ENCODE results near the gene LHX5.

LHX5 gene

DNA sequence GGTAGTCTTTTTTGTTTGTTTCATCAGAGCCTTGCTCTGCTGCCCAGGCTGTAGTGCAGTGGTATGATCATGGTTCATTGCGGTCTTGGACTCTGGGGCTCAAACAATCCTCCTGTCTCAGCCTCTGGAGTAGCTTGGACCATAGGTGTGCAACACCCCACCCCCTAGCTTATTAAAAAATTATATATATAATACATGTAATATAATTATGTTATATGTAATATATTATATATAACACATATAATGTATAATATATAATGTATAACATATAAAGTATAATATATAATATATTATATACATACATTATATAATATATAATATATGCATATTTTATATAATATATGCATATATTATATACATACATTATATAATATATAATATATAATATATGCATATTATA lies 21.8 kb downstream of the LHX5 start:
- WGBS = 89% methylated on average over 1 of the region's 1 CpG
- H3K4me1 ChIP-seq (ENCODE audit: insufficient read depth, low read length) = no peaks in the 10 kb centered on the region
- no peaks in the 10 kb centered on the region for H3K27me3 ChIP-seq (ENCODE audit: insufficient read depth, low read length)
- H3K36me3 ChIP-seq (ENCODE audit: insufficient read depth, low read length) = no peaks in the 10 kb centered on the region
- H3K27ac ChIP-seq (ENCODE audit: low read depth, low read length) = no peak overlapping the region
- H3K4me3 ChIP-seq (ENCODE audit: low read length) = no peak overlapping the region
- H3K9ac ChIP-seq (ENCODE audit: low read depth, low read length) = no peak overlapping the region
- H3K9me3 ChIP-seq (ENCODE audit: insufficient read depth, low read depth, low read length) = no peaks in the 10 kb centered on the region

DNA sequence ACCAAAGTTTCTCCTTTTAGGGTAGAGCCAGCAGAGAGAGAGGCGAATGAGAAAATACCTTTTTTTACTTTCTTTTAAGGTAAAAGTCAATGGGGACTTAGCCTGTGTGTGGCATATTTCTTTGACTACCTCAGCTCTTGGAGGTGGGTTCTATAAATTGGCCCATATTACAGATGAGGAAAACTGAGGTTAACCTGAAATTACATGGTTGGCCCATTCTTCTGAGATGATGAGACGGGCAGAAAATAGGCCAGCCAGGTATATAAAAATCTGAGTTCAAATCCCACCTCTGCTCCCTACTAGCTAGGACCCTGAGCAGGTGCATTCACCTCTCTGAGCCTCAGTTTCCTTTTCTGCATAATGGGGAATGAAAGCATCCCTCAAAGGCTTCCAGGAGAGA lies 22.4 kb downstream of the LHX5 start:
- Histone ChIP-seq H3K4me1 (ENCODE audit: insufficient read depth, low read length) (no peaks in the 10 kb centered on the region), H3K9ac (ENCODE audit: low read depth, low read length) (no peak overlapping the region), H3K27ac (ENCODE audit: low read depth, low read length) (no peak overlapping the region), H3K27me3 (ENCODE audit: insufficient read depth, low read length) (no peaks in the 10 kb centered on the region), H3K4me3 (ENCODE audit: low read length) (no peak overlapping the region), H3K36me3 (ENCODE audit: insufficient read depth, low read length) (no peaks in the 10 kb centered on the region), H3K9me3 (ENCODE audit: insufficient read depth, low read depth, low read length) (no peaks in the 10 kb centered on the region)
- 90% methylated on average over 1 of the region's 2 CpGs for WGBS

- Histone ChIP-seq H3K4me1 (ENCODE audit: insufficient read depth, low read length) (no peaks in the 10 kb centered on the region), H3K36me3 (ENCODE audit: insufficient read depth, low read length) (no peaks in the 10 kb centered on the region), H3K4me3 (ENCODE audit: low read length) (no peak overlapping the region), H3K9ac (ENCODE audit: low read depth, low read length) (no peak overlapping the region), H3K27ac (ENCODE audit: low read depth, low read length) (no peak overlapping the region), H3K9me3 (ENCODE audit: insufficient read depth, low read depth, low read length) (no peaks in the 10 kb centered on the region), H3K27me3 (ENCODE audit: insufficient read depth, low read length) (no peaks in the 10 kb centered on the region)
- 88% methylated on average over 7 of the region's 7 CpGs for WGBS
Measured at GRCh38 chr12:113448873-113449272, 22.8 kb downstream of the LHX5 start.

GRCh38 chr12:113445544-113446171 lies 26.0 kb downstream of the LHX5 start:
- no peak overlapping the region for H3K4me3 ChIP-seq (ENCODE audit: low read length)
- no peak overlapping the region for H3K27ac ChIP-seq (ENCODE audit: low read depth, low read length)
- H3K9ac ChIP-seq (ENCODE audit: low read depth, low read length) = no peak overlapping the region
- no peaks in the 10 kb centered on the region for H3K36me3 ChIP-seq (ENCODE audit: insufficient read depth, low read length)
- no peaks in the 10 kb centered on the region for H3K27me3 ChIP-seq (ENCODE audit: insufficient read depth, low read length)
- no peaks in the 10 kb centered on the region for H3K4me1 ChIP-seq (ENCODE audit: insufficient read depth, low read length)
- WGBS = 97% methylated on average over 5 of the region's 6 CpGs
- no peaks in the 10 kb centered on the region for H3K9me3 ChIP-seq (ENCODE audit: insufficient read depth, low read depth, low read length)

- no peaks in the 10 kb centered on the region for H3K4me1 ChIP-seq (ENCODE audit: insufficient read depth, low read length)
- no peak overlapping the region for H3K27ac ChIP-seq (ENCODE audit: low read depth, low read length)
- H3K36me3 ChIP-seq (ENCODE audit: insufficient read depth, low read length) = no peaks in the 10 kb centered on the region
- no peak overlapping the region for H3K9ac ChIP-seq (ENCODE audit: low read depth, low read length)
- WGBS = 96% methylated on average over 6 of the region's 6 CpGs
- H3K27me3 ChIP-seq (ENCODE audit: insufficient read depth, low read length) = no peaks in the 10 kb centered on the region
- H3K9me3 ChIP-seq (ENCODE audit: insufficient read depth, low read depth, low read length) = no peaks in the 10 kb centered on the region
- H3K4me3 ChIP-seq (ENCODE audit: low read length) = no peak overlapping the region
Measured at GRCh38 chr12:113443030-113443539, 28.6 kb downstream of the LHX5 start.

- Histone ChIP-seq H3K4me3 (ENCODE audit: low read length) (no peak overlapping the region), H3K27me3 (ENCODE audit: insufficient read depth, low read length) (no peaks in the 10 kb centered on the region), H3K36me3 (ENCODE audit: insufficient read depth, low read length) (no peaks in the 10 kb centered on the region), H3K9me3 (ENCODE audit: insufficient read depth, low read depth, low read length) (no peaks in the 10 kb centered on the region), H3K27ac (ENCODE audit: low read depth, low read length) (no peak overlapping the region), H3K4me1 (ENCODE audit: insufficient read depth, low read length) (no peaks in the 10 kb centered on the region), H3K9ac (ENCODE audit: low read depth, low read length) (no peak overlapping the region)
- WGBS = 86% methylated on average over 14 of the region's 14 CpGs
Measured at GRCh38 chr12:113440947-113441782, 30.5 kb downstream of the LHX5 start.

DNA sequence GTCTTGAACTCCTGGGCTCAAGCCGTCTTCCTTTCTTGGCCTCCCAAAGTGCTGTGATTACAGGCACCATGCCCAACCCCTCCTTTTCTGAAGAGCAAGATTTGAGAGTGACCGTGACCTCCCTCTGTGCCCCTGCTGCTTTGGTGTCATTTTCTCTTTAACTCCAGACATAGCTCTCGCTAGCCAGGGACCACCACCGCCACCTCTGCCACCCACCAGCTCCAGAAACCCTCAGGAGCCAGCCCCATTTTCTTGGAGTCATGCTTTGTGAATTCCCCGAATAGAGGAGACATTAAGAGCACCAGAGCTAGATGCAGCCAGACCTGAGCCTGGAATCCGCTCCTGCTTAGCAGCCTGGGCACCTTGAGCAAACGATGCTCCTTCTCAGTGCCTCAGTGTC lies 31.3 kb downstream of the LHX5 start:
- no peaks in the 10 kb centered on the region for H3K4me1 ChIP-seq (ENCODE audit: insufficient read depth, low read length)
- H3K9ac ChIP-seq (ENCODE audit: low read depth, low read length) = no peak overlapping the region
- H3K27me3 ChIP-seq (ENCODE audit: insufficient read depth, low read length) = no peaks in the 10 kb centered on the region
- H3K27ac ChIP-seq (ENCODE audit: low read depth, low read length) = no peak overlapping the region
- no peaks in the 10 kb centered on the region for H3K36me3 ChIP-seq (ENCODE audit: insufficient read depth, low read length)
- 92% methylated on average over 7 of the region's 7 CpGs for WGBS
- H3K4me3 ChIP-seq (ENCODE audit: low read length) = no peak overlapping the region
- no peaks in the 10 kb centered on the region for H3K9me3 ChIP-seq (ENCODE audit: insufficient read depth, low read depth, low read length)

GRCh38 chr12:113439606-113440030 lies 32.1 kb downstream of the LHX5 start:
- 46% methylated on average over 8 of the region's 8 CpGs for WGBS

DNA sequence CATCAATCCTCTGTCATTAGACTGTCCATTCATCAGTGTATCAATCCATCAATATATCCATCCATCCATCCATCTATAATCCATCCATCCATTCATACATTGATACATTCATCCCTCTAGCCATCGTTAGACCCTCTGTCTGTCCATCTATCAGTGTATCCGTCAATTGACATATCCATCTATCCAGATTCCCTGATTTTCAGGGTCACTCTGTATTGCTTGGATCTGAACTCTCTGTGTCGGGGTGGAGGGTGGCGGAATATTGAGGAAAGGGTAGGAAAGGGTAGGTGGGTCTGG lies 32.4 kb downstream of the LHX5 start:
- Histone ChIP-seq H3K4me1 (ENCODE audit: insufficient read depth, low read length) (no peaks in the 10 kb centered on the region), H3K36me3 (ENCODE audit: insufficient read depth, low read length) (no peaks in the 10 kb centered on the region), H3K9me3 (ENCODE audit: insufficient read depth, low read depth, low read length) (no peaks in the 10 kb centered on the region), H3K4me3 (ENCODE audit: low read length) (no peak overlapping the region), H3K27ac (ENCODE audit: low read depth, low read length) (no peak overlapping the region), H3K9ac (ENCODE audit: low read depth, low read length) (no peak overlapping the region), H3K27me3 (ENCODE audit: insufficient read depth, low read length) (no peaks in the 10 kb centered on the region)
- WGBS = 47% methylated on average over 4 of the region's 4 CpGs

More at GRCh38 chr12:113439606-113440030, 32.1 kb downstream of the LHX5 start:
- Histone ChIP-seq H3K36me3 (ENCODE audit: insufficient read depth, low read length) (no peaks in the 10 kb centered on the region), H3K9ac (ENCODE audit: low read depth, low read length) (no peak overlapping the region), H3K9me3 (ENCODE audit: insufficient read depth, low read depth, low read length) (no peaks in the 10 kb centered on the region), H3K4me3 (ENCODE audit: low read length) (no peak overlapping the region), H3K27me3 (ENCODE audit: insufficient read depth, low read length) (no peaks in the 10 kb centered on the region), H3K27ac (ENCODE audit: low read depth, low read length) (no peak overlapping the region), H3K4me1 (ENCODE audit: insufficient read depth, low read length) (no peaks in the 10 kb centered on the region)

GRCh38 chr12:113438523-113439300 lies 33.0 kb downstream of the LHX5 start:
- 87% methylated on average over 4 of the region's 4 CpGs for WGBS
- Histone ChIP-seq H3K27me3 (ENCODE audit: insufficient read depth, low read length) (no peaks in the 10 kb centered on the region), H3K36me3 (ENCODE audit: insufficient read depth, low read length) (no peaks in the 10 kb centered on the region), H3K9me3 (ENCODE audit: insufficient read depth, low read depth, low read length) (no peaks in the 10 kb centered on the region), H3K4me1 (ENCODE audit: insufficient read depth, low read length) (no peaks in the 10 kb centered on the region), H3K4me3 (ENCODE audit: low read length) (no peak overlapping the region), H3K9ac (ENCODE audit: low read depth, low read length) (no peak overlapping the region), H3K27ac (ENCODE audit: low read depth, low read length) (no peak overlapping the region)

- no peak overlapping the region for H3K9ac ChIP-seq (ENCODE audit: low read depth, low read length)
- H3K27me3 ChIP-seq (ENCODE audit: insufficient read depth, low read length) = no peaks in the 10 kb centered on the region
- H3K4me3 ChIP-seq (ENCODE audit: low read length) = no peak overlapping the region
- WGBS = 74% methylated on average over 9 of the region's 9 CpGs
- no peak overlapping the region for H3K27ac ChIP-seq (ENCODE audit: low read depth, low read length)
- H3K9me3 ChIP-seq (ENCODE audit: insufficient read depth, low read depth, low read length) = no peaks in the 10 kb centered on the region
- no peaks in the 10 kb centered on the region for H3K36me3 ChIP-seq (ENCODE audit: insufficient read depth, low read length)
- H3K4me1 ChIP-seq (ENCODE audit: insufficient read depth, low read length) = no peaks in the 10 kb centered on the region
Measured at GRCh38 chr12:113437729-113438100, 34.0 kb downstream of the LHX5 start.

Data from HUES64 (cell line).